Prostate gland (tissue), 2 donors: Measurements from ENCODE around the gene SOX5.

Experiments used
- CTCF ChIP-seq, 4 experiments: fragments of 200-600 bp in 2 of 4; fragments of 450-650 bp in 2 of 4; sonication (generic) in 2 of 4; IDR thresholded peaks; 1 replicate in 3 of 4; 2 replicates in 1 of 4; pipeline ENCODE4 v1.5.1; 2016 to 2019; ENCODE audit warnings: antibody characterized with exemption in 4 of 4, mild to moderate bottlenecking in 2 of 4, moderate library complexity in 2 of 4
- POLR2A ChIP-seq: fragments of 450-650 bp; IDR thresholded peaks from one replicate; pipeline ENCODE4 v1.6.1; 2016; ENCODE audit warnings: antibody characterized with exemption, mild to moderate bottlenecking
- POLR2AphosphoS5 ChIP-seq: sonication (generic); formaldehyde crosslinking; IDR thresholded peaks from one replicate; pipeline ENCODE4 v1.6.1; 2017; ENCODE audit warnings: antibody characterized with exemption

- no peak for TF ChIP-seq POLR2AphosphoS5
- TF ChIP-seq CTCF (IDR thresholded peaks at IDR 0.05), result no peak
- no peak for TF ChIP-seq POLR2A
Observed at GRCh38 chr12:23503544-23503943, 445.9 kb downstream of the SOX5 start.
